Activated CD8-positive, alpha-beta T cell treated with anti-CD3 and anti-CD28 coated beads, Interleukin-2, amount 10 ng/mL, durations not matched to agents 7 days and 5 days (primary cell): Measurements from ENCODE around the gene PLIN1. TPM values are rescaled to one million over a fixed set of nuclear protein-coding genes. Genes with fewer than 3 reads are reported as not detected.
"Not testable (repeated sequence)": the region's sequence is repeated elsewhere in the genome, so short reads cannot be mapped to it uniquely, and the experiment has no call there.

Source experiments
- ATAC-seq: fragments of 150-1000 bp; cut with Tn5 transposase; one replicate; pipeline ENCODE4 v1.10.0; 2021; ENCODE audit warnings: moderate library complexity
- CTCF ChIA-PET: fragments of 350-600 bp; sonication (Branson Sonifier 250); formaldehyde crosslinking; loops from one replicate; lab custom pipeline; 2021; ENCODE audit warnings: antibody characterized with exemption; lab: Charles Lee
- POLR2A ChIA-PET: fragments of 350-600 bp; sonication (Branson Sonifier 250); formaldehyde crosslinking; loops from one replicate; lab custom pipeline; 2021; ENCODE audit warnings: antibody characterized with exemption; lab: Charles Lee
- DNase-seq: peaks from one replicate; pipeline ENCODE4 v3.0.0-alpha.2; 2020
- H3K27ac Mint-ChIP-seq: one replicate; pipeline ENCODE4 v1.8.0; 2021; ENCODE audit warnings: mild to moderate bottlenecking, mixed read lengths
- H3K27me3 Mint-ChIP-seq: one replicate; pipeline ENCODE4 v1.8.0; 2021; ENCODE audit warnings: low read depth, mixed read lengths
- H3K36me3 Mint-ChIP-seq: one replicate; pipeline ENCODE4 v1.8.0; 2021; ENCODE audit warnings: low read depth, mixed read lengths
- H3K4me1 Mint-ChIP-seq: one replicate; pipeline ENCODE4 v1.8.0; 2021; ENCODE audit warnings: low read depth, mixed read lengths
- H3K4me3 Mint-ChIP-seq: one replicate; pipeline ENCODE4 v1.8.0; 2021; ENCODE audit warnings: mild to moderate bottlenecking, mixed read lengths
- H3K9me3 Mint-ChIP-seq: one replicate; pipeline ENCODE4 v1.8.0; 2022; ENCODE audit warnings: mixed read lengths; ENCODE audit not compliant: insufficient read depth
- total RNA-seq, 2 experiments: library from RNA; stranded (reverse); gene quantifications; one replicate each; pipeline ENCODE4 v1.2.3, GENCODE V29; 2021

Gene PLIN1
- total RNA-seq, 2 experiments from 2014 or later: not detected

GRCh38 chr15:89690276-89691218 lies 11.4 kb upstream of the PLIN1 start, which contains the start of the genes PEX11A and WDR93:
TSS of gene PEX11A (minus strand) at chr15:89690754. CDS start at chr15:89690632, 122 bp downstream.
TSS of gene WDR93 (plus strand) at chr15:89690811. CDS start at chr15:89701747, 10,936 bp downstream.
- Mint-ChIP-seq H3K4me1 (peaks cover 18% of the 10 kb centered on the region), H3K4me3 (peak within 1 kb of the TSS; percentile 83), H3K27me3 (peaks cover 7% of the 10 kb centered on the region), H3K36me3 (peaks cover 2% of the 10 kb centered on the region), H3K9me3 (no peaks in the 10 kb centered on the region), H3K27ac (peak within 1 kb of the TSS; percentile 76)
- DNase-seq: peak; percentile 80
- CTCF ChIA-PET: interaction anchor here (1.0 to 1.2 kb wide), 3 partner anchors 9 to 71 kb away, joined by 3 read pairs; no protein-coding TSS in a partner anchor
- peak; percentile 89 for ATAC-seq
- POLR2A ChIA-PET: no interaction called here

DNA sequence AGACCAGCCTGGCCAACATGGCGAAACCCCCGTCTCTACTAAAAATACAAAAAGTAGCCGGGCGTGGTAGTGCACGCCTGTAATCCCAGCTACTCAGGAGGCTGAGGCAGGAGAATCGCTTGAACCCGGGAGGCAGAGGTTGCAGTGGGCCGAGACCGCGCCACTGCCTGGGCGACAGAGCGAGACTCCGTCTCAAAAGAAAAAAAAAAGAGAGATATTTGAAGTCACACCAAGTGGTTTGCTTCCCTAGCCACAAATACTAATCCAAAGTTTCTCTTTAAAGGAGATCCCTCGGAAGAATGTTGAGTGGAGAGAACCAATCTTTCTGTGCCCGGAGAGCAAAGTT lies 10.7 kb upstream of the PLIN1 start:
- ATAC-seq, POLR2A ChIA-PET, H3K27me3 Mint-ChIP-seq, DNase-seq, H3K36me3 Mint-ChIP-seq, H3K9me3 Mint-ChIP-seq: not testable (repeated sequence)
- Mint-ChIP-seq H3K4me1 (peaks cover 18% of the 10 kb centered on the region), H3K4me3 (peak overlapping the region; percentile 83), H3K27ac (peak overlapping the region; percentile 76)
- CTCF ChIA-PET: interaction anchor here (1.2 to 1.4 kb wide), 3 partner anchors 10 to 185 kb away, joined by 3 to 7 read pairs (median 4); no protein-coding TSS in a partner anchor

- H3K36me3 Mint-ChIP-seq: peaks cover 2% of the 10 kb centered on the region
- POLR2A ChIA-PET: no interaction called here
- DNase-seq (no peak), ATAC-seq (no peak)
- no peaks in the 10 kb centered on the region for H3K9me3 Mint-ChIP-seq
- no peaks in the 10 kb centered on the region for H3K27me3 Mint-ChIP-seq
- CTCF ChIA-PET: no interaction called here
- no peak overlapping the region for H3K4me3 Mint-ChIP-seq
- peaks cover 18% of the 10 kb centered on the region for H3K4me1 Mint-ChIP-seq
- no peak overlapping the region for H3K27ac Mint-ChIP-seq
These were observed 7.4 kb upstream of the PLIN1 start for GRCh38 chr15:89686522-89686921.

- ChIA-PET POLR2A (no interaction called here), CTCF (no interaction called here)
- Mint-ChIP-seq H3K36me3 (peaks cover 2% of the 10 kb centered on the region), H3K9me3 (no peaks in the 10 kb centered on the region), H3K27me3 (no peaks in the 10 kb centered on the region), H3K4me3 (no peak overlapping the region), H3K27ac (no peak overlapping the region), H3K4me1 (peaks cover 15% of the 10 kb centered on the region)
- no peak for ATAC-seq
- DNase-seq: no peak
These were observed 6.8 kb upstream of the PLIN1 start for GRCh38 chr15:89685995-89686394.

DNA sequence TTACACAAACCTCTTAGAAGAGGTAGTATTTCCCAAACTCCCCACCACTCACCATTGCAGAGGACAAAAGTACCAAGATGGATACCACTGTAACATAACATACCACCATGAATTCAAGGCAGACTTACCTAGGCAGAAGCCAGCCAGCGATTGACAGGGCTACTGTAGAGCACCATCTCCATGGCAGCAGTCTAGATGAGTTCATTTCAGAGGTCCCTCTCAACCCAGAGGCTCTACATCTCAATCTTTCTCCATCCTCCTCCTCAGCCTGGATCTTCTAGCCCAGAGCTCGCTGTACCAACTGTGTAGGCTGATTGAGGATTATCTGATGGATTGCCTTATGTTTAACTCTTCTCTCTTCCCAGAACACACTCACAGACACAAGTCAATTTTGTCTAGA lies 2.0 kb upstream of the PLIN1 start:
- no peak overlapping the region for H3K4me3 Mint-ChIP-seq
- no peaks in the 10 kb centered on the region for H3K36me3 Mint-ChIP-seq
- H3K4me1 Mint-ChIP-seq: no peaks in the 10 kb centered on the region
- peaks cover 10% of the 10 kb centered on the region for H3K27me3 Mint-ChIP-seq
- POLR2A ChIA-PET: no interaction called here
- no peak overlapping the region for H3K27ac Mint-ChIP-seq
- ATAC-seq (no peak), DNase-seq (no peak)
- no peaks in the 10 kb centered on the region for H3K9me3 Mint-ChIP-seq
- CTCF ChIA-PET: interaction anchor here (1.2 kb wide), 1 partner anchor 612 kb away, joined by 3 read pairs; no protein-coding TSS in a partner anchor

DNA sequence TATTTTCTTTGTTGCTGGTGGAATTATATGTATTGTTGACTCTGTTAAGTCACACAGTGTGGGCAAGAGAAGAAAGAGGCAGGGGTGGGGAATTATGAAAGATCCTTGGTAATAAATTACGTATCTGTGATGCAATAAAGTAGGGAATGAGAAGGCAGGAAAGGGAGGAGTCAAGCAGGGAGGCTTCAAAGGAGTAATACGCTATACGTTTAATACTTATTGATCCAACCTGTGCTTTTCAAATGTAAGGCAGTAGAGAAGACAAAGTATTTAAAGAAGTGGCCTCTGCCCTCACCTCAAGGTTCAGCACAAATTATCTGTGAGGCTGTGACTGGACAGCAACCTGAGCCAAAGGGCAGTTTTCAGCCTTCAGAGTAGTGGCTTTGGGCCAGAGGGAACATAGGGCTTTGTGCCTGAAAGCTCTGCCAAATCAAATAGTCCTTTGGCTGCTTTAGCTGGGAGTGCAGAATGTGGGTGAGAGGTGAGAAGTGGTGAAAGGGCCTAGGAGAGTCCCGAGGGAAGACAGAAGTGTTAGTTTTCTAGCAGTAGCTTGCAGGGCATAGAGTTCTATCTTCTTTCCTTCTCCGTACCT lies 1.2 kb upstream of the PLIN1 start:
- Mint-ChIP-seq H3K36me3 (no peaks in the 10 kb centered on the region), H3K27ac (no peak overlapping the region), H3K4me1 (no peaks in the 10 kb centered on the region), H3K9me3 (no peaks in the 10 kb centered on the region), H3K4me3 (no peak overlapping the region), H3K27me3 (peaks cover 10% of the 10 kb centered on the region)
- no peak for DNase-seq
- ChIA-PET POLR2A (no interaction called here), CTCF (interaction anchor here (1.2 kb wide), 1 partner anchor 613 kb away, joined by 3 read pairs; no protein-coding TSS in a partner anchor)
- ATAC-seq: no peak

GRCh38 chr15:89677381-89677780 lies 1.8 kb downstream of the PLIN1 start:
- no peaks in the 10 kb centered on the region for H3K36me3 Mint-ChIP-seq
- DNase-seq (no peak), ATAC-seq (no peak)
- peaks cover 10% of the 10 kb centered on the region for H3K27me3 Mint-ChIP-seq
- no peaks in the 10 kb centered on the region for H3K9me3 Mint-ChIP-seq
- POLR2A ChIA-PET: no interaction called here
- no peak overlapping the region for H3K27ac Mint-ChIP-seq
- CTCF ChIA-PET: no interaction called here
- H3K4me3 Mint-ChIP-seq: no peak overlapping the region
- H3K4me1 Mint-ChIP-seq: no peaks in the 10 kb centered on the region

- Mint-ChIP-seq H3K9me3 (no peaks in the 10 kb centered on the region), H3K4me3 (no peak overlapping the region), H3K36me3 (no peaks in the 10 kb centered on the region), H3K27ac (no peak overlapping the region), H3K27me3 (peaks cover 10% of the 10 kb centered on the region), H3K4me1 (peaks cover 7% of the 10 kb centered on the region)
- DNase-seq (no peak), ATAC-seq (no peak)
- CTCF ChIA-PET: interaction anchor here (0.9 to 1.0 kb wide), 2 partner anchors 65 to 199 kb away, joined by 3 read pairs; no protein-coding TSS in a partner anchor
- POLR2A ChIA-PET: no interaction called here
These were observed 3.6 kb downstream of the PLIN1 start for GRCh38 chr15:89675606-89676005.

GRCh38 chr15:89674526-89674925 lies 4.6 kb downstream of the PLIN1 start:
- ATAC-seq (no peak), DNase-seq (no peak)
- no peak overlapping the region for H3K27ac Mint-ChIP-seq
- peaks cover 5% of the 10 kb centered on the region for H3K27me3 Mint-ChIP-seq
- CTCF ChIA-PET: interaction anchor here (2.8 kb wide), 1 partner anchor 12 kb away, joined by 17 read pairs; no protein-coding TSS in a partner anchor
- no peaks in the 10 kb centered on the region for H3K9me3 Mint-ChIP-seq
- H3K36me3 Mint-ChIP-seq: no peaks in the 10 kb centered on the region
- H3K4me1 Mint-ChIP-seq: peaks cover 7% of the 10 kb centered on the region
- H3K4me3 Mint-ChIP-seq: no peak overlapping the region
- POLR2A ChIA-PET: no interaction called here

- Mint-ChIP-seq H3K36me3 (no peaks in the 10 kb centered on the region), H3K4me1 (peaks cover 7% of the 10 kb centered on the region), H3K27ac (no peak overlapping the region), H3K9me3 (no peaks in the 10 kb centered on the region), H3K4me3 (no peak overlapping the region), H3K27me3 (no peaks in the 10 kb centered on the region)
- POLR2A ChIA-PET: no interaction called here
- peak; percentile 69 for ATAC-seq
- DNase-seq: peak; percentile 52
- CTCF ChIA-PET: interaction anchor here (0.6 to 2.8 kb wide), 8 partner anchors 11 to 496 kb away, joined by 3 to 17 read pairs (median 3); partner anchors contain the start of genes PEX11A, TICRR and WDR93
These were observed 6.0 kb downstream of the PLIN1 start for GRCh38 chr15:89673165-89673512.

GRCh38 chr15:89672221-89673164 lies 6.7 kb downstream of the PLIN1 start:
- peaks cover 7% of the 10 kb centered on the region for H3K4me1 Mint-ChIP-seq
- H3K27me3 Mint-ChIP-seq: peaks cover 1% of the 10 kb centered on the region
- DNase-seq: no peak
- H3K4me3 Mint-ChIP-seq: no peak overlapping the region
- H3K27ac Mint-ChIP-seq: no peak overlapping the region
- no peaks in the 10 kb centered on the region for H3K36me3 Mint-ChIP-seq
- CTCF ChIA-PET: interaction anchor here (0.6 to 2.8 kb wide), 7 partner anchors 10 to 495 kb away, joined by 3 to 17 read pairs (median 3); partner anchors contain the start of genes PEX11A, TICRR and WDR93
- ATAC-seq: no peak
- POLR2A ChIA-PET: no interaction called here
- no peaks in the 10 kb centered on the region for H3K9me3 Mint-ChIP-seq
